HG03280 (cell line): ENCODE results near the gene DSCAML1.

ENCODE experiments used
- ATAC-seq: cut with Tn5 transposase; IDR thresholded peaks from one replicate; pipeline ENCODE4 v1.9.1; 2021; ENCODE audit warnings: mild to moderate bottlenecking, moderate library complexity; ENCODE audit not compliant: unreplicated experiment

The DSCAML1 gene

GRCh38 chr11:117670924-117671323, 126.1 kb downstream of the DSCAML1 start:
- no peak for ATAC-seq

DNA sequence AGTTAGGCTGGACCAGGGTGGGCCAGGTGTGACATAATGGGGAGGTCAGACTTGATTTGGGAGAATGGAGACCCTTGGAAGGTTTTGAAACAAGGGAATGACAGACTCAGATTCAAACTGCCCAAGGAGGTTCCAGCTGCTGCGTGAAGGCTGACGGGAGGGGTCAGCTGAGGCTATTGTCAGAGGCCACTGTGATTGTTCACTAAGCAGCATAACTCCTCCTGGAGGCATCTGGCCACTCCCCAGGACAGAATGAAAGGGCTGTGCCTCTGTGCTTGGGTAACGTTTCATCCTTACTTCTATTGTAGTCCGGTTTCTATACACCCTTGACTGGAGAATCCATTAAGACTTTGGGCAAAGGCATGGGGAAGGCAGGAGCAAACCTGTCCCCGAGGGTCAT, 126.6 kb downstream of the DSCAML1 start:
- no peak for ATAC-seq

DNA sequence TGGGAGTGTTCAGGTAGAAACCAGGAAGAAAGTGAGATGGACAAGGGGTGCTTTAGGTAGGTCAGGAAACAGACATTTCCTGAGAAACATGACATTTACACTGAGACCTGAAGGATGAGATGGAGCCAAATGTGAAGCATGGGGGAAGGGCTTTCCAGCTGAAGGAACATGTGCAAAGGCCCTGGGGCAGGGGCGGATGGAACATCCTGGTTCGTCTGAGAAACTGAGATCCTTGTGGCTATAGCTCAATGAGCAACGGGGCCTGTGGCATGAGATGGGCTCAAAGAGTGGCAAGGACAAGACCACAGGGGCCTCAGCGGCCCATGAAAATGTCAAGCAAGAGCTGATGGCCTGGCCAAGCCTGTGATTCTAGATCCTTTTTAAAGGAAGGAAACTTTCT, 127.4 kb downstream of the DSCAML1 start:
- ATAC-seq = no peak

DNA sequence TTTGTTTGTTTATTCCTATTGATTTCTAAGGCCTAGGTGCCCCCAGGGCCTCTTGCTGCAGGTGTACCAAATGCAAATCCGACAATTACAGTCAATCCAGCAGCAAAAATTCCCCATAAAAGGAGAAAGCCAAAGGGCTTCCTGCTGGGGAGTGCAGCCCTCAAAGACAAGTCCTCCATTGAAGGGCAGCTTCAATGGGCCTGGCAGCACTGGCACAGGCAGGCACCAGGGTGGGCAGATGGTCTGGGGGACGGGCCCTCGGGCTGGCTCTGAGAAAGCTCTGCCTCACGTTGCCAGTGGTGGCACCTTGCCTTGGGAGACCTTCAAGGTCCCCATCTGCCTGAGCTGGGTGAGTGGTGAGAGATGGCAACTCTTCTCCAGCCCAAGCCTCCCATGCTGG, 128.0 kb downstream of the DSCAML1 start:
- ATAC-seq = no peak

DNA sequence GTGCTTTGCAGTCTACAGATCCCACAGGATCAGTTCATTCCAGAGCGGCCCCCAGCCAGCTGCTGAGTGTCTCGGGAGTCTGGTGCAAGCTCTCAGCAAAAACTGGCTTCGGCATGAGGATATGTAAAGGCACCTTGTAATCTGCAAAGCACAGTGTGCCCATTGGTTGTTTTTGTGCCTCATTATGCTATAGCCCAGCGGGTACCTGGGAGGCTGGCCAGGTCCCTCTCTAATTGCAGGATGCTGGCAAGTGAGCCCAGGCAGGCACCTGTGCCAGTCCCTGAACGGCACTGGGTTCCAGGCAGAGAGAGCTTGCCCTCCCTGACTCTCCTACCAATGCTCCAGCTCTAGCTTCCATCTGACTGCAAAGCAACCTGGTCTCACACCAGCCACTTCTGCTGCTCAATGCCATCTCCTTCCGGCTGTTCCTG, 128.7 kb downstream of the DSCAML1 start:
- no peak for ATAC-seq

DNA sequence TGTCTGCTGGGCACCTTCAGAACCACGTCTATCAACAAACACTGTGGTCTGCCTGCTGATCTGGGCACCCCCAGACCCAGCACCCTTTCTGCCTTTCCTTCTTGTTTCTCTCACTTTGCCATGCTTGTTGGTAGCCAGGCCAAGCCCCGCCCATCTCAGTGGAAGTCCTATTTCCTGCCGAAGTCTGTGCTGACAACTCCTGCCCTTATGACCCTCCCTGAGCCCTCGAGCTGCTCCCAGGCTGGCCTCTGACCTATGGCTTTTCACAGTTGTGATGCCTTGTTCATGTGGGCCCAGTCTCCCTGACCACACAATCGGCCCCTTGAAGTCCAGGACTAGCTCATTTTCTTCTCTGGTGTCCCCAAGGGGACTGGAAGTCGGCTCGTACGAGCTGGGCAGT, 132.1 kb downstream of the DSCAML1 start:
- ATAC-seq = no peak

DNA sequence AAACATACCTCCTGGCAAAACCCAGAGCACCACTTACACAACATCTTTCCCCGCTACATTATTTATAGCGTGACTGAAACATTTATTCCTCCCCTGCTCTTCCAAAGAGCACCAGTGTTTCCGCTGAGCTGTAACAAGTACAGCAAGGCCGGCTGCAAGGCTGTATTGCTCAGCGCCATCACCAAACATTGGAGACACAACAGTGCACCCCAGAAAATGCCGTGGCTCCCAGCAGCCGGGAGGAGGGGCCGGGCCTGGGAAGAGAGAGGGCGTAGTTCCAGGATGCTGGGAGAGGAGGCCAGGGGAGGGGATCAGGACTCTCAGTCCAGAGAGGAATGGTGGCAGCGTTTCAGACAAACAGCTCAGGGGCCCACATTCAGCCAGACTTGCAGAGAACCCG, 133.2 kb downstream of the DSCAML1 start:
- ATAC-seq = no peak

DNA sequence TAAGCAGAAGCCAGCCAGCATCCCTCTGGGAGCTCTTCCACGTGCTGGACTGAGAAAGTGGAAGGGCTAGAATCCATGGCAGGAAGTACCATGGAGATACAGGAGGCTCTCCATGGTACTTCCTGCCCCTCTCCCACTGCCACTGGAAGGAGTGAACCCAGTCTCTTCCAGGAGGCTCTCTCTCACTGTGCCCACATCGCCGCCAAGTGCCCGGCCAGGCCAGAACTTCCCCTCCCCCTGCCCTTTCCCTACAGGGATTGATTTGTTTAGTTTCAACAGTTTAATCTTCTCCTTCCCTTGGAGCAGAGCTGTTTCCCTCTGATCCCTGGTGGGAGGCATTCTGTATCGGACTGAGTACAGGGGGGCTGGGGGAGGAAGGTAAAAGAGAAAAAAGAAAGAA, 133.6 kb downstream of the DSCAML1 start:
- no peak for ATAC-seq

- no peak for ATAC-seq
These were observed 134.2 kb downstream of the DSCAML1 start for GRCh38 chr11:117662671-117663269.

DNA sequence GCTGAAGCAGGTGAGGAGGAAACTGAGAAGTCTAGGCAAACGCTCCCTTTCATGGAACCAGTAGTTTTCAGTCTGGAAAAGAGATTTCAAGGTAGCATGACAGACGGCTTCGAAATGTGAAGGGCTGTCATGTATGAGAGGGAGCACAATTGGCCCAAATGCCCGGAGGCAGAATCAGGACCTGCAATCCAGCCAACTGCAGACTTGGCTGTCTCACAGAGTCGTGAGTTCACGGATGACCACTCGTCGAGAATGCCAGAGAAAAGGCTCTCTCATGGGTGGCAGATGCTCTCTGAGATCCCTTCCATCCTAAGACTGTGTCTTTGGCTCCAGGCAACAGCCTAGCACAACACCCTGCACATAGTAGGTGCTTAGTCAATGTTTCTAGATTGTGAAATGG, 134.8 kb downstream of the DSCAML1 start:
- no peak for ATAC-seq

DNA sequence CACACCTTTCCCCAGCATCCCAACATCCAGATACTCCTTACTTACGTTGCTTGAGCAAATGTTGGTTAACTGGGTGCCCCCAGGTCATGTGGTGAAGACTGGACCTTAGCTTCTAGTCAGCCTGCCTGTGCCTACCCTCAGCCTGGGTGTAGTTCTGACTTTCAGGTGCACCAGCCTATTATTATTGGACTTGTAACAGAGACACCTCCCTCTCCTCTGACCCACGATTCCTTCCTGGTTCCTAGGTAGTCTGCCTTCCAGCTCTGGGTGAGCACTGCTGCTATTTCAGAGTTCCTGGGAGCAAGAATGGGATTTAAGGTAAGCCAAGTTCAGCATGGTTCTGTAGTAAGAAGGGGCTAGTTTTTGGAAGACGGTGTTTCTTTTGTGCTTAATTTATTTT, 138.2 kb downstream of the DSCAML1 start:
- ATAC-seq = no peak

- no peak for ATAC-seq
These were observed 139.2 kb downstream of the DSCAML1 start for GRCh38 chr11:117657794-117658193.

DNA sequence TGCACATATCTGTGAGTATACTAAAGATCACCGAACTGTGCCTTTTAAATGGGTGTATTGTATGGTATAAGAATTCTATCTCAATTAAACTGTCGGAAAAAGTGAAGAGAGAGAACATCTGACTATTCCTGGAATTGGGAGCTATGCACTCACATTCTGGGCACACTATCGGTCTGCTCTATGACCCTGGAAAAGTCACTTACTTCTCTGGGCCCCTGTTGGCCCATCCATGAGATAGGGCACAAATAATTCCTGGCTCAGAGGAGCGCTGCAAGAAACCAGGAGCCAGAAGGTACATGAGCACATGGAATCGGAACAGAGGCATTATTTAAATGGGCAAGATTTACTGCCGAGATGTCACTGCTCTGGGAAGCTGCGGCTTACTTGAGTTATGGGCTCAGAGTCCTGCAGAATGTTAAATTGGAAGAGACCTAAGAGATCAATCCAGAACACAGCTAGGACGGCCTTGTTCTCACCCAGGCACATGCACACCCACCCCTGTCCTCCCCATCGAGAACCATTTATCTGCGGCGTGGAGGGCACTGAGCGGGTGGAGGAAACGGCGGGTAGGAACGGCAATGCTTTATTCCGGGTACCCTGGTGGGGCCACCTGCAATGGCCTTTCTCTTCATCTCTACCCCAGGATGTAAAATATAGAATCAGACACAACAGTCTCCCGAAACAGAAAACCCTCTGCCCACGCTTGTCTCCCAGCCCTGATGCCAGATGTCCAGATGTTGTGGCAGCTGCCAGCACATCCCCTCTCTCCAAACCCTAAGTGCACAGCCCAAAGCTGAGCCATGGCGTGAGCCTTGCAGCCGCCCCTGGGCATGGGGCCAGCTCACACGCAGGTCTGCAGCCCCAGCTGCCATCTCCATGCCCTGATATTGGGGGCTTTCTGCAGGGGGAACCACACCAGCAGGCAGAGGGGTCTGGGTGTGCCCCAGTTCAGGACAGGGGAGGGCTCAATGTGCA, 142.4 kb downstream of the DSCAML1 start:
- no peak for ATAC-seq

GRCh38 chr11:117652521-117652920, 144.5 kb downstream of the DSCAML1 start:
- no peak for ATAC-seq

GRCh38 chr11:117649296-117650055, 147.5 kb downstream of the DSCAML1 start:
- no peak for ATAC-seq

- no peak for ATAC-seq
These were observed 149.1 kb downstream of the DSCAML1 start for GRCh38 chr11:117647872-117648271.

DNA sequence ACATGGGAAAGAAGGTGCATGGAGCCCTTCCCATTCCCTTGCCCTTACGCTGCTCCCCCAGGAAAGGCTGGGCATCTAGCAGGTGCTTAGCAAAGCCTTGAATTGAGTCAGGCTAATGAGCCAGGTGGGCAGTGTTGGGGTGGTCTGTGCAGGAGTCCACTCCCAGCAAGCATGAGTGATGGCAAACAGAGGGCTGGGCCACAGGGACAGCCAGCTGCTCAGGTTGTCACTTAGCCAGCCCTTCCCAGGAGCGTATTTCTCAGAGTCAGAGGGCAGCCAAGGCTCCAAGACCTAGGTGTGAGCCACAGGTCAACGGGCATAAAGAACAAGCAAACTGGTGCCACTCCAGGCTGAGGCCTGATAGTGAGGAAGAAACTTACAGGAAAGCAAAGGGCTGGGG, 149.8 kb downstream of the DSCAML1 start:
- no peak for ATAC-seq

DNA sequence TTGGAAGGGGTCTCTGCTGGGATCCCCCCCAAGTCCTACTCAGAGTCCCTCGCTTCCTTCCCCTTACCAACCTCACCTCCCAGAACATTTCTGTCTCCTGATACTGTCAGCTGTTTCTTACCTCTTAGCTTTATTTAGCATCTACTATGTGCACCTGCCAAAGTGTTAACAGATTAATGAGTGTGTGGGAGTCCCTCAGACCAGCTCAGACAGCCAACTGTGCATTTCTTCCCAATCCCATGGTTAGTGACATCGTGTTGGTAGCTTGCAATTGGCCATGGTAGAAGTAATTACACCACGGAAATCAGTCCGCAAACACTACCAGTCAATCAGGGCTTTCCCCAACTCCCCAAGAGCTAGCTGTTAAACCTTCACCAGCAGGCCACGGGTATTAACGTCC, 150.6 kb downstream of the DSCAML1 start:
- no peak for ATAC-seq

DNA sequence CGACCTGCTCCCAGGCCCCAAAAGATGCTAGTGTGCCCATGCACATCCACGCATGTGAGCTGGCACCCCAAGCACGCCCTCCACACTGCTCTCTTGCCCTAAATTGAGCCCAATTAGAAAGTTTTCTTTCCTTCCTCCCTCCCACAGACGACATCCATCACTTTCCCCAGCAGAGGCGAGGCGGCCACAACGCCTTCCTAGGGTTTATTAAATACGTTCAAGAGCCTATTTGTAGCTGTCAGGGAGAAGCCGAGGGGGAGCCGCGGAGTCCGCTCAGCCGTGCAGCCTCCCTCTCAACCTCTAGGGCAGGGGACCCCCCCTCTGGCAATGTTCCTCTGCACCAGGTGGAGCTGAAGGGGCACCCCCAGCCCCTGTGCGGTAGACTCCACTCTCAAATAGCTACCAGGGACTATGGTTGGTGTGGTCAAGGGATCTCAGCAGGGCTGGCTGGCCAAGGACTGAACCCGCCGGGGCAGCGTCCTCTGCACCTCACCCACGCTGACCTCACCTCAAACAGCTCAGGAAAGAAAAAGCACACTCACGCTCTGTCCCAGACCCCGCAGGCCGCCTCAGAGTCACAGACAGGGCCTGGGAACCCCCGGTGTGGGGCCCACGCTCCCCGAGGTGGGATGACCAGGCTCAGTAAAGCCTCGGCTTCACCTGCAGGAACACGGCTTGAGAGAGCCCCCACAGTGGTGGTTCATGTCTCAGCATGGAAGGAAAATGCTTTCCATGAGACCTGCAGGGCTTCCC, 152.4 kb downstream of the DSCAML1 start:
- no peak for ATAC-seq

- ATAC-seq = no peak
These were observed 153.3 kb downstream of the DSCAML1 start for GRCh38 chr11:117643606-117644300.
